ENCODE results near the gene RSRC1.

GRCh38 chr3:158086776-158087175 lies 23.1 kb upstream of the RSRC1 start:
- no peak for TF ChIP-seq EZH2 (IDR thresholded peaks at IDR 0.05; ENCODE audit: low read length, missing control alignments)
- no peak for TF ChIP-seq CTCF (conservative IDR thresholded peaks at IDR 0.05 in 1 of 2, IDR thresholded peaks at IDR 0.05 in 1 of 2; ENCODE audit: low read depth in 1 of 2, low read length in 2 of 2)
